HepG2 (cell line): ENCODE measurements around the gene ST14. TPM values are rescaled to one million over a fixed set of nuclear protein-coding genes. Genes with fewer than 3 reads are reported as not detected.
A peak's percentile ranks its signal among the peaks of the same experiment; 100 is the strongest.

Experiments
- ELF1 ChIP-seq: sonication (generic); formaldehyde crosslinking; IDR thresholded peaks from 2 replicates; pipeline ENCODE4 v1.4.0; 2020; ENCODE audit warnings: missing genetic modification reagents
- HDAC2 ChIP-seq: sonication (generic); formaldehyde crosslinking; IDR thresholded peaks from 2 replicates; pipeline ENCODE4 v1.4.0; 2020; ENCODE audit warnings: missing genetic modification reagents
- HHEX ChIP-seq: IDR thresholded peaks from 2 replicates; pipeline ENCODE4 v1.6.1; 2016; ENCODE audit warnings: control low read depth
- KDM3A ChIP-seq: IDR thresholded peaks from 2 replicates; pipeline ENCODE4 v1.6.1; 2018; ENCODE audit warnings: low read depth, missing compliant biosample characterization
- KLF16 ChIP-seq, 2 experiments: sonication (generic) in 1 of 2; formaldehyde crosslinking in 1 of 2; IDR thresholded peaks; 2 replicates each; pipeline versions ENCODE4 v1.6.1 to v1.8.0; 2016 to 2023; ENCODE audit warnings: missing genetic modification reagents in 2 of 2, missing compliant biosample characterization in 1 of 2
- MTA3 ChIP-seq: sonication (generic); formaldehyde crosslinking; IDR thresholded peaks from 2 replicates; pipeline ENCODE4 v1.4.0; 2020; ENCODE audit warnings: missing genetic modification reagents
- POLR2A ChIP-seq, 2 experiments: IDR thresholded peaks; 2 replicates each; pipeline ENCODE4 v1.6.1; 2011; ENCODE audit warnings: low read depth in 2 of 2, low read length in 2 of 2, mild to moderate bottlenecking in 1 of 2, moderate library complexity in 1 of 2; ENCODE audit not compliant: insufficient read depth in 1 of 2
- SCMH1 ChIP-seq: sonication (generic); formaldehyde crosslinking; IDR thresholded peaks from 2 replicates; pipeline ENCODE4 v1.9.0; 2021; ENCODE audit warnings: missing genetic modification reagents, mild to moderate bottlenecking, borderline replicate concordance
- STAG1 ChIP-seq: sonication (generic); formaldehyde crosslinking; IDR thresholded peaks from 2 replicates; pipeline ENCODE4 v1.4.0; 2020; ENCODE audit warnings: missing genetic modification reagents
- ZFP36L1 ChIP-seq: sonication (generic); formaldehyde crosslinking; IDR thresholded peaks from 2 replicates; pipeline ENCODE4 v1.8.0; 2022; ENCODE audit warnings: mild to moderate bottlenecking, missing genetic modification reagents, moderate library complexity
- ZNF562 ChIP-seq: sonication (generic); formaldehyde crosslinking; IDR thresholded peaks from 2 replicates; pipeline ENCODE4 v1.8.0; 2022; ENCODE audit warnings: missing genetic modification reagents, borderline replicate concordance
- ZSCAN25 ChIP-seq: sonication (generic); formaldehyde crosslinking; IDR thresholded peaks from 2 replicates; pipeline ENCODE4 v1.8.0; 2022; ENCODE audit warnings: mild to moderate bottlenecking, missing genetic modification reagents
- polyA plus RNA-seq, 8 experiments: library from polyadenylated mRNA; depleted of rRNA in 3 of 8; stranded (reverse) in 7 of 8; unstranded in 1 of 8; fragments of >200 nt; fragmentation: Illumina TruSeq in 4 of 8; extraction: Trizol in 4 of 8; gene quantifications; 2 replicates each; pipeline versions ENCODE4 v1.2.1 to v1.2.3, GENCODE V29; 2011 to 2016; ENCODE audit warnings: low read depth in 4 of 8, missing spikeins in 1 of 8, mixed read lengths in 1 of 8; ENCODE audit not compliant: insufficient read depth in 1 of 8
- total RNA-seq, 5 experiments: library from RNA; depleted of rRNA; stranded (reverse); fragments of >200 nt; fragmentation: Illumina TruSeq; extraction: Trizol; gene quantifications; 2 replicates each; pipeline ENCODE4 v1.2.3, GENCODE V29; 2016; ENCODE audit warnings: low read depth in 1 of 5
- TF ChIP-seq, protein P1 (sequence below), 2 experiments: sonication (generic) in 1 of 2; formaldehyde crosslinking in 1 of 2; IDR thresholded peaks; 2 replicates each; pipeline versions ENCODE4 v1.6.1 to v1.9.0; 2014 to 2022; ENCODE audit warnings: antibody characterized with exemption in 1 of 2, borderline replicate concordance in 1 of 2, inconsistent platforms in 1 of 2, low read depth in 1 of 2, missing genetic modification reagents in 1 of 2
- TF ChIP-seq, protein P2 (sequence below): sonication (generic); formaldehyde crosslinking; IDR thresholded peaks from 2 replicates; pipeline ENCODE4 v1.4.0; 2020; ENCODE audit warnings: mild to moderate bottlenecking, missing genetic modification reagents
- TF ChIP-seq, protein P3 (sequence below): sonication (generic); formaldehyde crosslinking; IDR thresholded peaks from 2 replicates; pipeline ENCODE4 v1.9.0; 2021; ENCODE audit warnings: missing genetic modification reagents, mild to moderate bottlenecking, borderline replicate concordance

ST14 gene
- total and polyA plus RNA-seq, 2 of the 13 experiments (the other 11 are each of a cell fraction or from before 2014, with no cell fraction given) = 0.88 to 1.4 TPM

DNA sequence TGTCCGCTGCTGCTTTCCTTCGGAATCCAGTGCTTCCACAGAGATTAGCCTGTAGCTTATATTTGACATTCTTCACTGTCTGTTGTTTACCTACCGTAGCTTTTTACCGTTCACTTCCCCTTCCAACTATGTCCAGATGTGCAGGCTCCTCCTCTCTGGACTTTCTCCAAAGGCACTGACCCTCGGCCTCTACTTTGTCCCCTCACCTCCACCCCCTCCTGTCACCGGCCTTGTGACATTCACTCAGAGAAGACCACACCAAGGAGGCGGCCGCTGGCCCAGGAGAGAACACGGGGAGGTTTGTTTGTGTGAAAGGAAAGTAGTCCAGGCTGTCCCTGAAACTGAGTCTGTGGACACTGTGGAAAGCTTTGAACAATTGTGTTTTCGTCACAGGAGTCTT, 15.4 kb upstream of the ST14 start (continued):
- TF ChIP-seq, protein P1, sequence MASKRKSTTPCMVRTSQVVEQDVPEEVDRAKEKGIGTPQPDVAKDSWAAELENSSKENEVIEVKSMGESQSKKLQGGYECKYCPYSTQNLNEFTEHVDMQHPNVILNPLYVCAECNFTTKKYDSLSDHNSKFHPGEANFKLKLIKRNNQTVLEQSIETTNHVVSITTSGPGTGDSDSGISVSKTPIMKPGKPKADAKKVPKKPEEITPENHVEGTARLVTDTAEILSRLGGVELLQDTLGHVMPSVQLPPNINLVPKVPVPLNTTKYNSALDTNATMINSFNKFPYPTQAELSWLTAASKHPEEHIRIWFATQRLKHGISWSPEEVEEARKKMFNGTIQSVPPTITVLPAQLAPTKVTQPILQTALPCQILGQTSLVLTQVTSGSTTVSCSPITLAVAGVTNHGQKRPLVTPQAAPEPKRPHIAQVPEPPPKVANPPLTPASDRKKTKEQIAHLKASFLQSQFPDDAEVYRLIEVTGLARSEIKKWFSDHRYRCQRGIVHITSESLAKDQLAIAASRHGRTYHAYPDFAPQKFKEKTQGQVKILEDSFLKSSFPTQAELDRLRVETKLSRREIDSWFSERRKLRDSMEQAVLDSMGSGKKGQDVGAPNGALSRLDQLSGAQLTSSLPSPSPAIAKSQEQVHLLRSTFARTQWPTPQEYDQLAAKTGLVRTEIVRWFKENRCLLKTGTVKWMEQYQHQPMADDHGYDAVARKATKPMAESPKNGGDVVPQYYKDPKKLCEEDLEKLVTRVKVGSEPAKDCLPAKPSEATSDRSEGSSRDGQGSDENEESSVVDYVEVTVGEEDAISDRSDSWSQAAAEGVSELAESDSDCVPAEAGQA (IDR thresholded peaks at IDR 0.05; ENCODE audit: low read depth) = no peak
- TF ChIP-seq, protein P1 (CRISPR knock-in tag; IDR thresholded peaks at IDR 0.05; ENCODE audit: borderline replicate concordance) = no peak
- TF ChIP-seq ZFP36L1 (CRISPR knock-in tag) (0 out of 2 replicates have a peak, but pooled peaks have one; percentile 43), ZNF562 (CRISPR knock-in tag) (no peak), HHEX (0 out of 2 replicates have a peak, but pooled peaks have one; percentile 34), STAG1 (CRISPR knock-in tag) (no peak), ELF1 (CRISPR knock-in tag) (peak; percentile 58), SCMH1 (CRISPR knock-in tag) (no peak), ZSCAN25 (CRISPR knock-in tag) (no peak), KLF16 (CRISPR knock-in tag; IDR thresholded peaks at IDR 0.05) (no peak), POLR2A (IDR thresholded peaks at IDR 0.05; ENCODE audit: insufficient read depth in 1 of 2, low read depth in 2 of 2, low read length in 2 of 2) (peak in 1 of 2 experiments; percentile 45; a peak in 1 of 4 replicates), MTA3 (CRISPR knock-in tag) (no peak), KDM3A (0 out of 2 replicates have a peak, but pooled peaks have one; percentile 42), HDAC2 (CRISPR knock-in tag) (peak; percentile 89)
- TF ChIP-seq, protein P2, sequence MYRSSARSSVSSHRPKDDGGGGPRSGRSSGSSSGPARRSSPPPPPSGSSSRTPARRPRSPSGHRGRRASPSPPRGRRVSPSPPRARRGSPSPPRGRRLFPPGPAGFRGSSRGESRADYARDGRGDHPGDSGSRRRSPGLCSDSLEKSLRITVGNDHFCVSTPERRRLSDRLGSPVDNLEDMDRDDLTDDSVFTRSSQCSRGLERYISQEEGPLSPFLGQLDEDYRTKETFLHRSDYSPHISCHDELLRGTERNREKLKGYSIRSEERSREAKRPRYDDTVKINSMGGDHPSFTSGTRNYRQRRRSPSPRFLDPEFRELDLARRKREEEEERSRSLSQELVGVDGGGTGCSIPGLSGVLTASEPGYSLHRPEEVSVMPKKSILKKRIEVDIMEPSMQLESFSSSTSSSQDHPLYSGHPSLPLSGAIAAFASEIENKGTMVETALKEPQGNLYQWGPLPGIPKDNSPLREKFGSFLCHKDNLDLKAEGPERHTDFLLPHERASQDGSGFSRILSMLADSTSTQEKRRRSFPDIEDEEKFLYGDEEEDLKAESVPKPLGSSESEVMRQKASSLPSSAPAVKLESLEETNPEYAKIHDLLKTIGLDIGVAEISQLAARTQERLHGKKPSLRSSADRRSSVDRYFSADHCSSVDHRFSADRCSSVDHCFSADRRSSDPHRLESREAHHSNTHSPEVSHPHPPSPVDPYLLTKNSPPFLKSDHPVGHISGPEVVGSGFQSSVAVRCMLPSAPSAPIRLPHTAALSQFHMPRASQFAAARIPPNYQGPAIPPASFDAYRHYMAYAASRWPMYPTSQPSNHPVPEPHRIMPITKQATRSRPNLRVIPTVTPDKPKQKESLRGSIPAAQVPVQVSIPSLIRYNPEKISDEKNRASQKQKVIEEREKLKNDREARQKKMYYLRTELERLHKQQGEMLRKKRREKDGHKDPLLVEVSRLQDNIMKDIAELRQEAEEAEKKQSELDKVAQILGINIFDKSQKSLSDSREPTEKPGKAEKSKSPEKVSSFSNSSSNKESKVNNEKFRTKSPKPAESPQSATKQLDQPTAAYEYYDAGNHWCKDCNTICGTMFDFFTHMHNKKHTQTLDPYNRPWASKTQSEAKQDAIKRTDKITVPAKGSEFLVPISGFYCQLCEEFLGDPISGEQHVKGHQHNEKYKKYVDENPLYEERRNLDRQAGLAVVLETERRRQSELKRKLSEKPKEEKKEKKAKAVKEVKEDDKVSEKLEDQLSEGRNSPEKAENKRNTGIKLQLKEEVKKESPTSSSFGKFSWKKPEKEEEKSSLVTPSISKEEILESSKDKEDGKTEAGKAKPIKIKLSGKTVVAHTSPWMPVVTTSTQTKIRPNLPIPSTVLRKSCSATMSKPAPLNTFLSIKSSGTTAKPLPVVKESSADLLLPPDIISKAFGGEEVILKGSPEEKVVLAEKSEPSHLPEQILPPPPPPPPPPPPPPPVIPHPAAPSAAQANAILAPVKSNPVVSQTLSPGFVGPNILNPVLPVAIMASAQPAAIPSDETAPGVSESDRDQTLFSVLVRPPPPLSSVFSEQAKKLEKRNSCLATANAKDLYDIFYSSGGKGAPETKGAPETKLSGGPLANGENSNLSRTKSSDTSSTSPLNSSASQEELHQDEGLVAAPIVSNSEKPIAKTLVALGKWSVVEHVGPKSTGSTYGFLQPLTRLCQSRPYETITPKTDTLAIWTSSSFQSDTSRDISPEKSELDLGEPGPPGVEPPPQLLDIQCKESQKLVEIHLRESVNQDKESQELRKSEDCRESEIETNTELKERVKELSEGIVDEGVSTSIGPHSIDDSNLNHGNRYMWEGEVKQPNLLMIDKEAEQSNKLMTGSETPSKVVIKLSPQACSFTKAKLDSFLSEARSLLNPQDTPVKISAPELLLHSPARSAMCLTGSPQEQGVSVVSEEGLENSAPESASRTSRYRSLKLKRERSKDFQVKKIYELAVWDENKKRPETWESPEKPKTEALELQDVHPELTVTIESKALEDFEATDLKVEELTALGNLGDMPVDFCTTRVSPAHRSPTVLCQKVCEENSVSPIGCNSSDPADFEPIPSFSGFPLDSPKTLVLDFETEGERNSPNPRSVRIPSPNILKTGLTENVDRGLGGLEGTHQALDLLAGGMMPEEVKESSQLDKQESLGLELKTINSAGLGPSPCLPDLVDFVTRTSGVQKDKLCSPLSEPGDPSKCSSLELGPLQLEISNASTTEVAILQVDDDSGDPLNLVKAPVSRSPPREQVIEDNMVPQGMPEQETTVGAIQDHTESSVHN (CRISPR knock-in tag) = no peak
- TF ChIP-seq, protein P3, sequence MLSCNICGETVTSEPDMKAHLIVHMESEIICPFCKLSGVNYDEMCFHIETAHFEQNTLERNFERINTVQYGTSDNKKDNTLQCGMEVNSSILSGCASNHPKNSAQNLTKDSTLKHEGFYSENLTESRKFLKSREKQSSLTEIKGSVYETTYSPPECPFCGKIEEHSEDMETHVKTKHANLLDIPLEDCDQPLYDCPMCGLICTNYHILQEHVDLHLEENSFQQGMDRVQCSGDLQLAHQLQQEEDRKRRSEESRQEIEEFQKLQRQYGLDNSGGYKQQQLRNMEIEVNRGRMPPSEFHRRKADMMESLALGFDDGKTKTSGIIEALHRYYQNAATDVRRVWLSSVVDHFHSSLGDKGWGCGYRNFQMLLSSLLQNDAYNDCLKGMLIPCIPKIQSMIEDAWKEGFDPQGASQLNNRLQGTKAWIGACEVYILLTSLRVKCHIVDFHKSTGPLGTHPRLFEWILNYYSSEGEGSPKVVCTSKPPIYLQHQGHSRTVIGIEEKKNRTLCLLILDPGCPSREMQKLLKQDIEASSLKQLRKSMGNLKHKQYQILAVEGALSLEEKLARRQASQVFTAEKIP = no peak
